HepG2 (cell line): Measurements from ENCODE around the gene MEAK7. TPM values are rescaled to one million over a fixed set of nuclear protein-coding genes. Genes with fewer than 3 reads are reported as not detected.

Source experiments
- ATF3 ChIP-seq: sonication (generic); formaldehyde crosslinking; IDR thresholded peaks from 2 replicates; pipeline ENCODE4 v1.4.0; 2020; ENCODE audit warnings: missing genetic modification reagents
- CREBL2 ChIP-seq: sonication (generic); formaldehyde crosslinking; IDR thresholded peaks from 2 replicates; pipeline ENCODE4 v1.8.1; 2023; ENCODE audit warnings: missing genetic modification reagents, mild to moderate bottlenecking, borderline replicate concordance
- EEA1 ChIP-seq: sonication (generic); formaldehyde crosslinking; IDR thresholded peaks from 2 replicates; pipeline ENCODE4 v1.5.1; 2020; ENCODE audit warnings: mild to moderate bottlenecking, missing genetic modification reagents, borderline replicate concordance
- ELK4 ChIP-seq: sonication (generic); formaldehyde crosslinking; IDR thresholded peaks from 2 replicates; pipeline ENCODE4 v1.9.0; 2021; ENCODE audit warnings: missing genetic modification reagents, borderline replicate concordance
- GATA4 ChIP-seq: sonication (generic); IDR thresholded peaks from 2 replicates; pipeline ENCODE4 v1.6.1; 2016; ENCODE audit warnings: antibody characterized with exemption, low read depth, borderline replicate concordance
- GPBP1L1 ChIP-seq: sonication (generic); formaldehyde crosslinking; IDR thresholded peaks from 2 replicates; pipeline ENCODE4 v1.5.0; 2020; ENCODE audit warnings: mild to moderate bottlenecking, missing genetic modification reagents
- HMG20A ChIP-seq: IDR thresholded peaks from 2 replicates; pipeline ENCODE4 v1.6.1; 2016; ENCODE audit warnings: borderline replicate concordance
- HOMEZ ChIP-seq: IDR thresholded peaks from 2 replicates; pipeline ENCODE4 v1.6.1; 2016; ENCODE audit warnings: low read depth
- NFE2L2 ChIP-seq: fragments of 150-350 bp; IDR thresholded peaks from 2 replicates; pipeline ENCODE4 v1.6.1; 2014; ENCODE audit warnings: low read length
- PLRG1 ChIP-seq: fragments of 450-650 bp; conservative IDR thresholded peaks from 2 replicates; pipeline ENCODE4 v1.6.1; 2016
- PREB ChIP-seq: sonication (generic); formaldehyde crosslinking; IDR thresholded peaks from 2 replicates; pipeline ENCODE4 v1.4.0; 2020; ENCODE audit warnings: missing genetic modification reagents
- PTBP1 ChIP-seq: fragments of 200-400 bp; formaldehyde crosslinking; IDR thresholded peaks from 2 replicates; pipeline ENCODE4 v1.6.1; 2018; ENCODE audit warnings: low read length, low read depth; ENCODE audit not compliant: poor library complexity, severe bottlenecking
- REL ChIP-seq: sonication (generic); formaldehyde crosslinking; conservative IDR thresholded peaks from 2 replicates; pipeline ENCODE4 v1.8.0; 2022; ENCODE audit warnings: mild to moderate bottlenecking, missing genetic modification reagents, moderate library complexity
- YY1 ChIP-seq: IDR thresholded peaks from 2 replicates; pipeline ENCODE4 v1.6.1; 2011; ENCODE audit warnings: low read length, low read depth, moderate library complexity, mild to moderate bottlenecking; ENCODE audit not compliant: insufficient read depth, insufficient replicate concordance
- ZBTB38 ChIP-seq: sonication (generic); formaldehyde crosslinking; IDR thresholded peaks from 2 replicates; pipeline ENCODE4 v1.5.1; 2020; ENCODE audit warnings: mild to moderate bottlenecking, missing genetic modification reagents
- ZBTB39 ChIP-seq: sonication (generic); formaldehyde crosslinking; IDR thresholded peaks from 2 replicates; pipeline ENCODE4 v1.5.0; 2020; ENCODE audit warnings: missing genetic modification reagents
- ZBTB43 ChIP-seq: sonication (generic); formaldehyde crosslinking; conservative IDR thresholded peaks from 2 replicates; pipeline ENCODE4 v1.4.0; 2020; ENCODE audit warnings: missing genetic modification reagents
- ZNF230 ChIP-seq: sonication (generic); formaldehyde crosslinking; IDR thresholded peaks from 2 replicates; pipeline ENCODE4 v1.4.0; 2020; ENCODE audit warnings: mild to moderate bottlenecking, missing genetic modification reagents
- ZZZ3 ChIP-seq: sonication (generic); formaldehyde crosslinking; IDR thresholded peaks from 2 replicates; pipeline ENCODE4 v1.4.0; 2020; ENCODE audit warnings: missing genetic modification reagents, mild to moderate bottlenecking, borderline replicate concordance
- polyA plus RNA-seq, 8 experiments: library from polyadenylated mRNA; depleted of rRNA in 3 of 8; stranded (reverse) in 7 of 8; unstranded in 1 of 8; fragments of >200 nt; fragmentation: Illumina TruSeq in 4 of 8; extraction: Trizol in 4 of 8; gene quantifications; 2 replicates each; pipeline versions ENCODE4 v1.2.1 to v1.2.3, GENCODE V29; 2011 to 2016; ENCODE audit warnings: low read depth in 4 of 8, missing spikeins in 1 of 8, mixed read lengths in 1 of 8; ENCODE audit not compliant: insufficient read depth in 1 of 8
- total RNA-seq, 5 experiments: library from RNA; depleted of rRNA; stranded (reverse); fragments of >200 nt; fragmentation: Illumina TruSeq; extraction: Trizol; gene quantifications; 2 replicates each; pipeline ENCODE4 v1.2.3, GENCODE V29; 2016; ENCODE audit warnings: low read depth in 1 of 5

The MEAK7 gene
- total and polyA plus RNA-seq, 2 of the 13 experiments (the other 11 are each of a cell fraction or from before 2014, with no cell fraction given): 11.8 to 14.7 TPM

- TF ChIP-seq PREB (no peak), ZNF230 (CRISPR knock-in tag) (peak; percentile 82; the same call in 1 of the 2 replicates), EEA1 (CRISPR knock-in tag) (peak; percentile 49; the same call in 1 of the 2 replicates), CREBL2 (no peak), ZBTB38 (CRISPR knock-in tag) (peak; percentile 29), REL (CRISPR knock-in tag) (no peak), PLRG1 (no peak), ZZZ3 (CRISPR knock-in tag) (peak; percentile 28; the same call in 1 of the 2 replicates), PTBP1 (no peak), ELK4 (no peak), GATA4 (0 out of 2 replicates have a peak, but pooled peaks have one; percentile 55), ZBTB43 (CRISPR knock-in tag) (peak; percentile 55; the same call in 1 of the 2 replicates), HOMEZ (CRISPR knock-in tag) (no peak), GPBP1L1 (CRISPR knock-in tag) (no peak), HMG20A (no peak), ATF3 (CRISPR knock-in tag) (peak; percentile 23), YY1 (peak; percentile 57), ZBTB39 (no peak; the same call in 1 of the 2 replicates), NFE2L2 (no peak)
Measured at GRCh38 chr16:84504420-84505248, at the start of gene MEAK7 (continued).
